M059J (cell line): ENCODE measurements around the gene DTX3L. TPM values are rescaled to one million over a fixed set of nuclear protein-coding genes. Genes with fewer than 3 reads are reported as not detected.
A peak's percentile ranks its signal among the peaks of the same experiment; 100 is the strongest.

Experiments used
- DNase-seq: peaks from one replicate; pipeline ENCODE4 v3.0.0-alpha.2; 2012; ENCODE audit warnings: low read depth
- total RNA-seq: library from RNA; depleted of rRNA; stranded (reverse); fragments of >200 nt; shearing (Covaris generic); gene quantifications from 2 replicates; pipeline ENCODE4 v1.2.3, GENCODE V29; 2014; rRNA removed

The DTX3L gene
- total RNA-seq, 1 experiment from 2014 or later: 174 TPM

DNA sequence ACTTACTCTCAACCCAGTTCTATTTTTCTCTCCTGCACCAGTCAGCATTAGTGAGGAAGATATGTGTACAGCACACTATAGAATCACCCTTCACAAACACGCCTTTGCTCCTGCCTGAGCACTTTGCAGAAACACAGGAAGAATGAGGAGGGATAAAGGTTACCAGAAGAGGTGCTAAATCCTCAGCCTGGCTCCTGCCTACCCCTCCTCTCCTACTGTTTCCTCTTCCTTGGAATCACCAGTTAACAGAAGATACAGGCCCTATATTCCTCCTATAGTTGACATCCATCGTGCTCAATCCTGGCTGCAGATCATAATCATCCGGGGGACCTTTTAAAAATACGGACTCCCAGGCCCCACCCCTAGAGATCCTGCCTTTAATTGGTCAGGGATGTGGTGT is 42.2 kb downstream of the DTX3L start:
- DNase-seq: no peak

DNA sequence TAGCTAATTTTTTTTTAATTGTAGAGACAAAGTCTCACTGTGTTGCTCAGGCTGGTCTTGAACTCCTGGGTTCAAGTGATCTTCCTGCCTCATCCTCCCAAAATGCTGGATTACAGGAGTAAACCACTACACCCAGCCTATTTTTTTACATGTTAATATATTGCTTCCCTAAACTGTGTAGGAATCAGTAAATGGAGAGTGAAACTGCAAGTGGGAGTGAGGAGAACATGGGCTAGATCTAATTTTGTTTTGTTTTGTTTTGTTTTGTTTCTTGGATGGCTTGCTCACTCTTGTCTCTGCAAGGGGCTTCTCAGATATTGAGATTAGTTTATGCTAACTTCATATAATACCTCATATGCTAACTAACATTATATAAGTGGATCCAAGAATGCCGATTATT is 44.8 kb downstream of the DTX3L start:
- no peak for DNase-seq

GRCh38 chr3:122609798-122610559 is 45.8 kb downstream of the DTX3L start:
- DNase-seq: peak; percentile 93

DNA sequence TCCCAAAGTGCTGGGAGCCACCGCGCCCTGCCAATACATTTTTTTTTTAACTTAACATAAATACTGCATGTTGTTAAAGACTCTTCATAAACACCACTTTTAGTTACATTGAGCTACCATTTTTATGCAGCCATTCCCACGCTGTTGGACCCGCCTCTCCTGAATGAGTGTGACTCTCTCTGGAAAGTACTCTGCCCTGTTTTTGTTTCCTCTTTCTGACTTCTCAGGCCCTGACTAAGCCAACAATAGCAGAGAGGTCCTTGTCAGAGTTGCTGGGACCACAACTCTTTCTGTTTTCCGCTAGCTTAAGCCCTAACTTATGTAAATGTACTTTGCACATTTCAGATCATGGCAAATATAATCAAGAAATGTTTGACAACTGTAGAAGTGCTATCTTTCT is 48.6 kb downstream of the DTX3L start:
- DNase-seq: no peak

GRCh38 chr3:122615303-122615702 is 51.2 kb downstream of the DTX3L start:
- DNase-seq: no peak

DNA sequence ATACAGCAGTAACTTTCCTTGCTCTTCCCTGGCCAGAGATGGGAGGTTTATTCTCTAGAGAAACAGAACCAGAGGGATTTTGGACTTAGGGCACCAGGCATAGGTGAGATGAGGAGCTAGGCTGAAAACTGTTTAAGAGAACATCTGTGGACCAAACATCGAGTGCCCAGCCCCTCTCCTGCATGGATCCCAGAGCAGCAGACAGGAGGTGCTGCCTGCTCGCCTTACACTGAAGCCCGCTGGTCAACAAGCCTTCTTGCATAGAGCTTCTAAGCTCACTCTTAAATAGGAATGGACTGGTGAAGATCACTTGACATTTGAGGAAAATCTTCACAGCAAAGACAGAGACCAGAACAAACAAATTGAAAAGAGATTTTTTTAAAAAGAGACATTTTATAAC is 54.5 kb downstream of the DTX3L start:
- no peak for DNase-seq

DNA sequence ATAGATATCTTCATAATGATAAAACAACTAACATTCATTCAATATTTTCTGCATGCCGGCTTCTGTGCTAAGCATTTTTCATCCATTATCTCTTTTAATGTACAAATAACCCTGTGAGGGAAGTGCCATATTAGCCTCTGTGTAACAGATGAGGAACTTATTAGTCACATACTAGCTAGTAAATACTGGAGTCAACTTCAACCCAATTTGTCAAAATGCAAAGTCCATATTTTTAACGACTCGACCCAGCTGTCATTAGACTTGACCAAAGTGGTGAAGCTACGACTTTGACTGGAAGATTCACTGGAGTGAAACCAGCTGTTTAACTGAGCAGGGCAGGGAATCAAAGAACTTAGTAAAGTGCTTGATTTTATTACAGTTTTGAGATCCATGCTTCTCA is 54.9 kb downstream of the DTX3L start:
- peak; percentile 15 for DNase-seq

DNA sequence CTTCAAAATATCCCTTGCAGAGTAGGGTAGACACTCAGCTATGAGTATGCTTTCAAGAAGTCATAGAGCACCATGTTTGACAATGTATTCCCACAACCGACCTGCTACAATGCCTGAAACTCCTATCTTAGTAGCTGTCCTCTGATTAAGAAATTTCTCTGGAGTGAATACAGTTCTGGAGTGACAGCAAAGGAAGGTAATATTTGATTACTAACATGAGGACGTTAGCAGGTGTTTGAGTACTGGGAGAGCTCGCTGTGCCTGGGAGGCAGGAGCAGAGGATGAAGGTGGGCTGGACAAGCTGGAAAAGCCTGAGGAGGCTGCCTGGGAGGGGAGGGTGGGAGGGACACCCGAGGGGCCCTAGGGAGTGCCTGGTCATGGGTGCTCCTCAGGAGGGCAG is 56.3 kb downstream of the DTX3L start:
- DNase-seq: no peak

DNA sequence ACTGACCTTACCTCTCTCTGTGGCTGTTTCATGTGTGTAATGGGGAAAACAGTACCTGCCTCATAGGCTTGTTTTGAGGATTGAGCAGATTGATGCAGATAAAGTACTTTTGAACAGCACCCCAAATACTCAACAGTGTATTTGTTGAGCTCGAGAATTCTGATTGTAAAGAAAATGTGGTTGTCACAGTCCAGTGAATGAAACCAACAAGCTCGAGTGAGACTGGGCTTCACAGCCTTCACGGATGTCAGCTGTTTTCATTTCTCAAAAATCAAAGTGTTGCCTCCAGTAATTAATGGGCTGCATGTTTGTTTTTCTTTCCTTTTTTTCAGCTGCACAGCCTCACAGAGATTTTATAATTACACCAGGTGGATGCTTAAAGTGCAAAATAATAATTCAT is 57.0 kb downstream of the DTX3L start:
- DNase-seq: no peak

- DNase-seq: no peak
Observed at GRCh38 chr3:122623031-122623829, 59.1 kb downstream of the DTX3L start.

Other genes with a start within 250 kb of the DTX3L start
- gene CSTA, start 239.1 kb upstream of the DTX3L start, total RNA-seq: 0.30 TPM in 1 of 2 replicates, not detected in the other
- 56.4 and 112 TPM in 2 replicates for gene MIX23, start 181.1 kb upstream of the DTX3L start, total RNA-seq
- gene FAM162A, start 180.2 kb upstream of the DTX3L start, total RNA-seq: 84.7 and 87.8 TPM in 2 replicates
- gene WDR5B, start 148.3 kb upstream of the DTX3L start, total RNA-seq: 4.6 and 5.5 TPM in 2 replicates
- gene KPNA1, start 49.4 kb upstream of the DTX3L start, total RNA-seq: 40.8 and 65.1 TPM in 2 replicates
- 143 and 192 TPM in 2 replicates for gene PARP9, start within 50 bp of the DTX3L start, total RNA-seq
- 0.20 TPM in 1 of 2 replicates, not detected in the other for gene PARP15, start 13.3 kb downstream of the DTX3L start, total RNA-seq
- 135 and 158 TPM in 2 replicates for gene PARP14, start 116.5 kb downstream of the DTX3L start, total RNA-seq
- gene HSPBAP1, start 229.5 kb downstream of the DTX3L start, total RNA-seq: 5.5 and 7.7 TPM in 2 replicates
- gene SLC49A4, start 230.7 kb downstream of the DTX3L start, total RNA-seq: 30.3 and 38.0 TPM in 2 replicates